GM11168 (cell line): Measurements from ENCODE around the gene CORO7.

Experiments used
- in situ Hi-C: fragments of 300-500 bp; cut with MboI; formaldehyde crosslinking; loops from one replicate; pipeline ENCODE4 v1.12.0; 2022; ENCODE audit warnings: low sequenced_read_pairs; ENCODE audit not compliant: unreplicated experiment

CORO7 gene

DNA sequence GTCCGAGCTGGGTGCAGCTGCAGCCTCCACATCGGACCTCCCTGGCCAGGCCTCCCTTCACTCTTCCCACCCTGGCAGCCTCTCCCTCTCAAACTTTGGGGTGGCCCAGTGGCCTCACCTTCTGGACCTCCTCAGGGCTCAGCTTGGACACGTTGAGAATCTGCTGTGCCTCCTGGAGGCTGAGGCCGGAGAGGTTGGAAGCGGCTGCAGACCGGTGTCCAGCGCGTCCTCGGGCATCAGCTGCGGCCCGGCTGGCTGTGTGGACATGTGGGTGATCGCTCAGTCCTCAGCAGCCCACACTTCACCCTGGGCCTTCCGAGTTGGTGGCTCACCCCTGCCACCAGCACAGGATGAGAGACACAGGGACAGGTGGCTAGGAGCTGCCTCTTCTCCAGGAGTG, 75.1 kb downstream of the CORO7 start:
- in situ Hi-C loops, result no loop called here

DNA sequence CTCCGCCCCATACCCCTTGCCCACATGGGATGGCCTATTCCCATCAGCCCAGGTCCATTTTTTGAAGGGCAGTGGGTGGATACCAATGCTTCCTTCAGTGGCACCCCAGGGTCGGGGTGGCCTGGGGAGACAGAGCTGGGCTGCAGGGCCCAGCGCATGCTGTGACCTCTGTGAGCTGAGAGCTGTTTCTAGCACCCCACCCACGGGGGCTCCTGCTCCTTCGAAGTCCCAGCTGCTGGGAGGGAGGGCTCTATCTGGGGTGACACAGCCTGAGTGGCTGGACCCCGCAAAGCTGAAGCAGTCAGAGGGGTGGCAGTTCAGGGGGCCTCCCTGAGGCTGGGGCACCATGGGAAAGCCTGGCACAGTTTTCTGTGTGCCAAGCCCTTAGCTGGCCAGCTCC, 76.0 kb downstream of the CORO7 start:
- in situ Hi-C loops, result no loop called here

DNA sequence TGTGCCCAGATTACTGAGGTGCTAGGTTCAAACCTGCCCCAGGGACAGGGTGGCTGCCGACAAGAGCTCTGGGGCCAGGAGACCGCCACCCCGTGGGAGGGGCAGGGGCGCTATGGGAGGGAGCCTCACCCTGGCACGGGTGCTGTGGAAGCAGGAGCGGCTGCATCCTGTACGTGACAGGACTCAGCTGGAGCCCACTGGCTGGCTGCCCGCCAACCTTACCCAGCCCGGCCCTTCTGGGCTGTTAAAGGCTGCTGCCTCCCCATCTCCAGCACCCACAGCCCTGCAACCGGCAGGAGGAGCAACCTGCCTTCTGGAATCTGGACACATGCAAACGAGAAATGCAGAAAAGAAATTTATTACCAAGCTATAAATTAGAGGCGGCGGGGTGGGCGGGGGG, 76.5 kb downstream of the CORO7 start:
- in situ Hi-C loops, result no loop called here

DNA sequence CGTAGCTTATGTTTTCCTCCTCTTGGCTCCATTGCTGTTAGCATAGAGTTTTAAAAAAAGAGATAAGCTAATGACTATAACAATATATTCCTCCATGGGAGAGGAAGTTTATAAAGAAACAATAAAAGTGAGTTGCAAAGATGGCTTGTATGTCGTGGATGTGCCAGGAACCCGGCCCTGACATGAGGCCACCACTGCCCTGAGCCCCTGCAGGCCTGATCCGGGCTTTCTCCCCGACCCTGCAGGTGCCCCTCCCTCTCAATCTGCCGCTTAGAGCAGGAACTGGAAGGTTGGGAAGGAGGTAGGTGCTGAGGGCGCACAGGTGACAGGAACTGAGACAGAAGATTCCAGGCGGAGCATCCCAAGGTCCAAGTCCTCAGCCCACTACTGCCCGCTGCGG, 76.9 kb downstream of the CORO7 start:
- in situ Hi-C loops, result no loop called here

DNA sequence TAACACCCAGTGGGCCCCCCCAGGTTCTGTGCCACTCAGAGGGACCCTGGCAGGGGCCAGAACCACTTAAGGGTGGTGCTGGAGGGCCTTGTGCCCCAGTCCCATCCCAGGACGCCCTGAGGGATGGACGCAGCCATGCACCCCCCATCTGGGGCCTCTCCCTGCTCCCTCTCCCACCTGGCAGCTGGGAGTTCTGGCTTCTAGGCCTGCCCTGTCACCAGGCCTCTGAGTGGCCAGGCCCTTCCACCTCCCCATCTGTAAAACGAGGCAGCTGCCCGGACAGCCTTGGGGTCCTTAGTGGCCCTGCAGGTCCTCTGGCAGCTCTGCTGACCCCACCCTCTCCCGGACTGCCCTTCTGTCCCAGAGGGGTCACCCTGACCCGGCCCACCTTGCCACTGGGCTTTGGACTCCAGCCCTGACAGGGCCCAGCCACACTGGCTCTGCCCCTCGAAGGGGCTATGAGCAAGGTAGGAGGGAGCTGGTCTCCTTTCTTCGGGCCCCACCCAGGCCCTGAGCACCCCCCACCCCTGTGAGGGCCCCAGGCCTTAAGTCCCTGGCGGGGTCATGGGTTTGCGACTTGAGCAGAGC, 77.6 kb downstream of the CORO7 start:
- in situ Hi-C loops, result no loop called here

DNA sequence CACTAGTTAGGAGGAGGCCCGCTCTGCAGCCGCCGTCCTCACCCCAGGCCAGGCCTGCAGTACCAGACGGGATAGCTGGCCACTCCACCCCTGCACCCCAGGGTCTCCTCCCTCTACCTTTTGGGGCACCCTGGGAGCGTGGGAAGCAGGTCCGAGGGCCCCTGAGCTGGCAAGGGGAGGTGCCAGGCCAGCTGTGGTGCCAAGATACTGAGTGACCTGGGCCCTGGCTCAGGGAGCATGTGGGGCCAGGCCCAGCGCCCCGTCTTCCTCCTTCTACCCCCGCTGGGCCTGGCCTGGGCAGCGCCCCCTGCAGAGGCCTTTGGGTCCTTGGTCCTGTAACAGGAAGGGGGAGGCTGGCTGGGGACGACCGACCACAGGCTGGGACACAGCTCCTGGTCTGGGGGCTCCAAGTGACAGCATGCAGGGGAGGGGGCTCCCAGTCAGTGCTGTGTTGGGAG, 78.2 kb downstream of the CORO7 start:
- in situ Hi-C loops, result no loop called here

DNA sequence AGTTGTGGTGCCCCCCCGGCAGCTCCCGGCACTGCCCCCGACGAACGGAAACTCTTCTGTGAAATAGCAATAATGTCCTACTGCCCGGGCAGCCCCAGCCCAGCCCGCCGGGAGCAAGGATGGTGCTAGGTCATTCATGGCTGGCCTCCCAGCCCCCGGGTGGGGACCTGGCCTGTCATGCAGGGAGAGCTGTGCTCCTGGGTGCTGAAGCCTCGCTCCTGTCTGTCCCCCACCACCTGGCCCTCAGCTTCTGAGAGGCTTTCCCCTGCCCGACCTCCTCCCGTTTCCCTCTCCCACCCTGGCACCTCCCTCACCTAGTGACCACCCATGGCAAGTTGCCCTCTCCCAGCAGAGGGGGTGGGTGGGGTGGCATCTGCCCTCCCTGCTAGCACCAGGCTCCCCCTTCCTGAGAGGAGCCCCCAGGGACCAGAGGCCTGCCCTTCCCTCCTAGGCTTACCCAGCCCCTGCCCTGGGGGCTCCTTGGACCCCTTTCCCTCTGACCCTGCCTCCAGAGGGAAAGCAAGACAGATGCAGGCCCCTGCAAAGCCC, 78.8 kb downstream of the CORO7 start:
- in situ Hi-C loops, result no loop called here

DNA sequence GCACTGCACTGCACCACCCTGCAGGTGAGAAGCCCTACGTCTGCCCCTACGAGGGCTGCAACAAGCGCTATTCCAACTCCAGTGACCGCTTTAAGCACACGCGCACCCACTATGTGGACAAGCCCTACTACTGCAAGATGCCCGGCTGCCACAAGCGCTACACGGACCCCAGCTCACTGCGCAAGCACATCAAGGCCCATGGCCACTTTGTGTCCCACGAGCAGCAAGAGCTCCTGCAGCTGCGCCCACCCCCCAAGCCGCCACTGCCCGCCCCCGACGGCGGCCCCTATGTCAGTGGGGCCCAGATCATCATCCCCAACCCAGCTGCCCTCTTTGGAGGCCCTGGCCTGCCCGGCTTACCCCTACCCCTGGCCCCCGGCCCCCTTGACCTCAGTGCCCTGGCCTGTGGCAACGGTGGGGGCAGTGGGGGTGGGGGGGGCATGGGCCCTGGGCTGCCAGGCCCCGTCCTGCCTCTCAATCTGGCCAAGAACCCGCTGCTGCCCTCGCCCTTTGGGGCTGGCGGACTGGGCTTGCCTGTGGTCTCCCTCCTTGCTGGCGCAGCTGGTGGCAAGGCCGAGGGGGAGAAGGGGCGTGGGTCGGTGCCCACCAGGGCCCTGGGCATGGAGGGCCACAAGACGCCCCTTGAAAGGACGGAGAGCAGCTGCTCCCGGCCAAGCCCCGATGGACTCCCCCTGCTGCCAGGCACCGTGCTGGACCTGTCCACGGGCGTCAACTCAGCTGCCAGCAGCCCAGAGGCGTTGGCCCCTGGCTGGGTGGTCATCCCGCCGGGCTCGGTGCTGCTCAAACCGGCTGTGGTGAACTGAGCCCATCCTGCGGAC, 79.5 kb downstream of the CORO7 start:
- in situ Hi-C loops, result no loop called here

DNA sequence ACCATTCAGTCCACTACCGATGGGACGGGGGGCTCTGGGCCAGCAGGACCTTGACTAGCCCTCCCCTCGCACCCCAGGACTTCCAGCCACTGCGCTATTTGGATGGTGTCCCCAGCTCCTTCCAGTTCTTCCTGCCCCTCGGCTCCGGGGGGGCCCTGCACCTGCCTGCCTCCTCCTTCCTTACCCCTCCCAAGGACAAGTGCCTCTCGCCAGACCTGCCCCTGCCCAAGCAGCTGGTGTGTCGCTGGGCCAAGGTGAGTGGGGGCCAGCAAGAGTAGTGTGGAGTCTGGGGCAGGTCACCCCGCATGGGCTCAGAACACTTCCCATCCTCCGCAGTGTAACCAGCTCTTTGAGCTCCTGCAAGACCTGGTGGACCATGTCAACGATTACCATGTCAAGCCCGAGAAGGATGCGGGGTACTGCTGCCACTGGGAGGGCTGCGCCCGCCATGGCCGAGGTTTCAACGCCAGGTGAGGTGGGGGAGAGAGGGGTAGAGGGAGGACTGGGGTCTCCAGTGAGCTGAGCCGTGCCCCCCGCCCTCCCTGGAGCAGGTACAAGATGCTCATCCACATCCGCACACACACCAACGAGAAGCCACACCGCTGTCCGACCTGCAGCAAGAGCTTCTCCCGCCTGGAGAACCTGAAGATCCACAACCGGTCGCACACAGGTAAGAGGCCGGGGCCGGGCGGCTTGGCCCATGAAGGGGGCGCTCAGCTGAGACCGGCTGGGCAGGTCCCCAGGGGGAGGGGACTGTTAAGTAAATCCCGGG, 81.5 kb downstream of the CORO7 start:
- in situ Hi-C loops, result loop anchor here (5.0 kb wide), 1 partner anchor 43 kb away; no protein-coding TSS in a partner anchor

DNA sequence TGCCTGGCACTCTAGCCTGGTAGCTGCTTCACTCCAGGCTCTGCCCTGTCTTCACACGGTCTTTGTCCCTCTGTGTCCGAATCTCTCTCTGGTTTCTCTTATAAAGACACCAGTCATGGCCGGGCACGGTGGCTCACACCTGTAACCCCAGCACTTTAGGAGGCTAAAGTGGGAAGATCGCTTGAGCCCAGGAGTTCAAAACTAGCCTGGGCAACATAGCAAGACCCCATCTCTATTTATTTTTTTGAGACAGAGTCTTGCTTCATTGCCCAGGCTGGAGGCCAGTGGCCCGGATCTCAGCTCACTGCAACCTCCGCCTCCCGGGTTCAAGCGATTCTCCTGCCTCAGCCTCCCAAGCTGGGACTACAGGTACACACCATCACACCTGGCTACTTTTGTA, 82.7 kb downstream of the CORO7 start:
- in situ Hi-C loops, result loop anchor here (5.0 kb wide), 1 partner anchor 41 kb away; no protein-coding TSS in a partner anchor

DNA sequence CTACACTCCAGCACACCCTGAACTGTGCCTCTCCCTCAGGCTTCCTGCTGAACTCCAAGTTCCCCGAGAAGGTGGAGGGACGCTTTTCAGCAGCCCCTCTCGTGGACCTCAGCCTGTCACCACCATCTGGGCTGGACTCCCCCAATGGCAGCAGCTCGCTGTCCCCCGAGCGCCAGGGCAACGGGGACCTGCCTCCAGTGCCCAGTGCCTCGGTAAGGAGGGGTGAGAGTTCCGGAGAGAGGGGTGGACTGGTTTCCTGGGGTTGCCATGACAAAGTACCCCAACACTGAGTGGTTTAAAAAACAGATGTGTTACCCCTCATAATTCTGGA, 83.1 kb downstream of the CORO7 start:
- in situ Hi-C loops, result loop anchor here (5.0 kb wide), 1 partner anchor 41 kb away; no protein-coding TSS in a partner anchor

DNA sequence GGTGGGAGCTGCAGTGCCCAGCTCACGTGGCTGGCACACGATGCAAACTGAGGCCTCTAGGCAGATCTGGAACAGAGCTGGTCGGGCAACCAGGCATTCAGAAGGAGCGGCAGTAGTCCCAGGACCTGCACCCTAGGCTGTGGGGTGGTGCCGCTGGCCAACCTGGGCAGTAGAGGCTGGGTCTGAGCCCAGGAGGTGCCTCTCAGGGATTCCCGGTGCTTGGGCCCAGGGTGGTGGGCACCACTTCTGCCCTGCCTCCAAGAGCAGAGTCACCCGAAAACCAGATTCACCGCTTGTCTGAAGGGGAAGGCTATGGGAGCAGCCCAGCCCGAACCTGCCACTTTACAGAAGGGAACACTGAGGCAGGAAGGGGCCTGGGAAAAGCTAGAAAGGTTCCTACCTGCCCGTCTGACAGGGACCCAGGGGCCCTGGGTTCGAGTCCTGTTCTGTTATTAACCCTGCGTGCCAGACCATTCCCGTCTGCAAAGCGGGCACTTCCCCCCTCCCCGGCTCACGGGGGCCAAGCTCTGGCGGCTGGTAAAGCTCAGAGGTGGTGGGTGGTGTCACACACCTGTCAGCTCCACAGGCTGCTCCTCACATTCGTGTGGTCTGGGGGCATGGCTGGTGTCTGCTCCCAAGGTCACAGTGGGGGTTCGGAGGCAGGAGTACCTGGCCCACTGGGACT, 83.6 kb downstream of the CORO7 start:
- in situ Hi-C loops, result loop anchor here (5.0 kb wide), 1 partner anchor 40 kb away; no protein-coding TSS in a partner anchor

DNA sequence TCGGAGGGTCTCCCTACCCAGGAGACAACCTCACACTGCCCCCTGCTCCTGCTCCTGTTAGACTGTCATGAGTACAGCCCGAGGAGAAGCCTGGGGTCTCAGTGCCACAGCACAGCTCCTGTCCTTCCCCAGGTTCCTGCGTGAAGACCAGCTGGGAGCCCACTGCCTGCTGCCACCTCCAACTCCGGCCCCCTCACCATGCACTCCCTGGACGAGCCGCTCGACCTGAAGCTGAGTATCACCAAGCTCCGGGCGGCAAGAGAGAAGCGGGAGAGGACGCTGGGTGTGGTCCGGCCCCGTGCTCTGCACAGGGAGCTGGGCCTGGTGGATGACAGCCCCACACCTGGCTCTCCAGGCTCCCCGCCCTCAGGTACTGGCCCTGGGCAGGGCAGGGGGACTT, 84.3 kb downstream of the CORO7 start:
- in situ Hi-C loops, result loop anchor here (5.0 kb wide), 1 partner anchor 40 kb away; no protein-coding TSS in a partner anchor

DNA sequence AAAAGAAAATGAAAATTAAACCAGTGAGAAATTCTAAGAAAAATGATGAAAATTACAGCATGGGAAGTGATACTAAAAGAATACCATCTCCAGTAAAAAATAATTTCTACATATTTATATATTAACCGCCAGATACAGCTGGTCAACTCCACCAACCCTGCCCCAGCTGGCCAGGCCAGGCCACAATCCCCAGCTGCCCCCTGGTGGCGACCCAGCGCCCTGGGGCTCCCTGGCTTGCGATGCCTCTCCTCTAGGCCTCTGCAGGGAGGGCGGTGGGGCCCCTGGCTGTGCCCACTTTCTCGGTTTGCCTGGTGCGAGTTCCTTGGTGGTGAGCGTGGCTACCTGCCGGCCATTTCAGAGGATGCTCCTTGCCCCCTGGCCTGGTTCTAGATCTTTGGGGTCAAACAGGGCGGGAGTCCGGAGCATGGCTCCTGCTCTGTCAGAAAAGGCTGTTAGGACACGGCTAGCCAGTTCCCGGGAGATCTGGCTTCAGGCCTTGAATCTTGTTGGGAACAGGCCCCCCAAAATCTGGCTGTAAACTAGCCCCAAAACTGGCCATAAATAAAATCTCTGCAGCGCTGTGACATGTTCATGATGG, 86.0 kb downstream of the CORO7 start:
- in situ Hi-C loops, result loop anchor here (5.0 kb wide), 1 partner anchor 38 kb away; no protein-coding TSS in a partner anchor

DNA sequence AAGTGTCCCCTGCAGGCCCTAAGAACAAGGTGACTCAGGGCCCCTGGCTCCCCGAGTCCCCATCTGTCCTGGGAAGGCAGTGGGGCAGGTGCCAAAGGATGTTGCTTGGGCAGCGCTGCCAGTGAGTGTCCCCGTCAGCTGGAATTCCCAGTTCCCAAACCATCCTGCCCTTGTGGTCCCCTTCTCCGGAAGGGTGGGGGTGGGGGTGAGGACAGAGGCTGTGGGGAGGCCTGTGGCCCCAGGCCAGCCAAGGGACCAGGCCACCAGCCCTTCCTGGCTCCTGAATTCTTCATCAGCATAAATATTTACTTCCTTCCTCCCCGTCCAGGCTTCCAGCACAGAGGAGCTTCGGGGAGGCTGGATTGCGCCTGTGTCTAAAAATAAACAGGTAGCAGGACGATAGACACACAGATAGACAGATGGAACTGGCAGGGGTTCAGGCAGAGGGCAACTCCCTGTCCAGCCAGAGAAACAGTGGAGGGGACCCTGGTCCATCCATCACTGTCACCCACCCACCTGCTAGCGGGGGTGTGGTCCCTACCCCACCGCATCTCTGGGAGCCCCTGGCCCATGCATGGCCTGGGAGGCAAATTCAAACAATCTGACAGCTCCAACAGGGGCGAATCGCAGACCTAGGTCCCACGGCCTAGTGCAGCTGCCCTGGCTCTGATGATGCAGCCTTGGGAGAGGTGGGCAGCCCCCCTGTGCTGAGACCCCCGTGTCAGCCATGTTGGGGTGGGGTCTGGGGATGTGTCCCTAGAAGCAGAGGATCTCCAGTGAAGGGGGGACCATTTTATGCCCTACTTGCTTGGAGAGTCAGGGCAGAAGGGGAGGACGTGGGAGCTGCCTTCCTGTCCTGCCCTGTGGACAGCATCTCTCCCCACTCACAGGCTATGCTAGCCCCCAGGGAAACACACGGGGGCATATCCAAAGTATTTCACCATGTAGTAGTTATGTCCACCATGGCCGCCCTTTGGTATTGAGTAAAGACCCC, 87.3 kb downstream of the CORO7 start:
- in situ Hi-C loops, result no loop called here

DNA sequence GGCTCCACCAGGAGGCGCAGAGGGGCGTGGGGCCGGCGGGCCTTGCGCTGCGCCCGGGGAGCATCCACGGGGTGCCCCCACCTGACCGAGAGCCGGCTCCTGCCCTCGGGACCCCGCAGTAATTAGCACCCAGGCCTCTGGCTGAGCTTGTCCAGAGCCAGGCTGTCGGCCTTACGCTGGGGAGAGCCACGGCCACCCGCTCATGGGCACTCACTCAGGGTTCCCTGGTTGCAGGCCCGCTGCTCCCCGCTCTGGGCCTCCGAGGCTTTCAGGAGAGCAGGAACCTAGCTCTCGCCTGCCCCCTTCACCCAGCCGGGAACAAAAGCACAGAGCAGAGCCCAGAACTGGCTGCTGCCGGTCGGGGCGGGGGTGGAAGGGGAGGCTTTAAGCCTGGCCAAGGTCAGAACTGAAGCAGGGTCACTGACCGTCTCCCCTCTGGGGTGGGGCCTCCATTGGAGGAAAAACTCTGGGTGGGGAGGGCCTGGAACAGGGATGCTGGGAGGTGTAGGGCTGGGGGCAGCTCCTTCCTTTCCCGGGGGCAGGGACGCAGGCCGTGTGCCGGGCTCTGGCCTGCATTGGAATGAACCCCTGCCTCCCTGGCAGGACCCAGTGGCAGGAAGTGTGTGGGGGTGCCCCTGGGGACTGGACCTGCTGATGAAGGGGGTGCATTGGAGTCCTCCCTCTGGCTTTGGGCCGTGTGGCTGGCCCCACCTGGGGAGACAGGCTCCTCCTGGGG, 88.2 kb downstream of the CORO7 start:
- in situ Hi-C loops, result no loop called here

DNA sequence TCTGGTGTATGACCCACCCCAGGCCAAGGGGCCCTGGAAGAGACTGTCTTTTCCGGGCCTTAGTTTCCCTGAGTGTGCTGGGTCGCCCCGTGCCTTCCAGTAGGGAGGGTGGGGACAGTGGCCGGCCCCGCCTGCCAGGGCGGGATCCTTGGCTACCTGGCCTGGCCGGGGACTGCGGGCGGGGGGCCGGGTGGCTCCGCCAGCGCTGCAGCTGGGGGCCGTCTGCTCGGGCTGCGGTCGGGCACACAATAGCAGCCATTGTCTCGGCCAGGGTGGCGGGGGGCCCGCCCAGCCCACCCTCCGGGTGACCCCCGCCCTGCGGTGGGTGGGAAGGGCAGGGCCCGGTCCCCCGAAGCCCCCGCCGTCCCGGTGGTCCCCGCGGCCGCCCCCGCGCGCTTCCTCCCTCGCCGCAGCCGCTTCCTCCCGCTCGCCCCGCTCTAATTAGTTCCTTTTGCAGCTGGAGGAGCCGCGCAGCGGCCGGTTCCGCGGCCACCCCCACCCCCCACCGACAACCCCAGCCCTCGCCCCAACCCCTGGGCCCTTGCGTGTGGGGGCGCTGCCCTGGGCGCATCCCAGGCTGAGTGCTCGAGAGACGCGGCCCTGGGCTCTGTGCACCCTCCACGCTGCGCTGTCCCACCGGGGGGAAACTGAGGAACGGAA, 88.9 kb downstream of the CORO7 start:
- in situ Hi-C loops, result no loop called here
